Nephron progenitor cell (in vitro differentiated cells): ENCODE measurements around the gene ATF6B.

ENCODE experiments used
- DNase-seq: peaks from one replicate; pipeline ENCODE4 v3.0.0; 2021
- H3K27ac Mint-ChIP-seq: 2 replicates; pipeline ENCODE4 v1.8.0; 2021; ENCODE audit warnings: mild to moderate bottlenecking, moderate library complexity, mixed read lengths
- H3K27me3 Mint-ChIP-seq: 2 replicates; pipeline ENCODE4 v1.8.0; 2021; ENCODE audit warnings: mild to moderate bottlenecking, low read depth, mixed read lengths; ENCODE audit not compliant: poor library complexity
- H3K36me3 Mint-ChIP-seq: 2 replicates; pipeline ENCODE4 v1.8.0; 2021; ENCODE audit warnings: low read depth, mixed read lengths
- H3K4me1 Mint-ChIP-seq: 2 replicates; pipeline ENCODE4 v1.8.0; 2021; ENCODE audit warnings: mixed read lengths
- H3K4me3 Mint-ChIP-seq: 2 replicates; pipeline ENCODE4 v1.8.0; 2021; ENCODE audit warnings: mild to moderate bottlenecking, moderate library complexity, mixed read lengths
- H3K9me3 Mint-ChIP-seq: 2 replicates; pipeline ENCODE4 v1.8.0; 2021; ENCODE audit warnings: mild to moderate bottlenecking, moderate library complexity, mixed read lengths
- CTCF ChIP-seq: fragments of 200-600 bp; sonication (generic); IDR thresholded peaks from 2 replicates; pipeline ENCODE4 v1.5.0; 2021; ENCODE audit warnings: antibody characterized with exemption

ATF6B gene

GRCh38 chr6:32082478-32082877, 45.6 kb downstream of the ATF6B start:
- Mint-ChIP-seq H3K36me3 (no peaks in the 10 kb centered on the region), H3K4me3 (no peak overlapping the region), H3K9me3 (no peaks in the 10 kb centered on the region), H3K27me3 (peaks cover 22% of the 10 kb centered on the region), H3K27ac (no peak overlapping the region), H3K4me1 (peaks cover 65% of the 10 kb centered on the region)
- TF ChIP-seq CTCF: no peak
- DNase-seq: no peak

DNA sequence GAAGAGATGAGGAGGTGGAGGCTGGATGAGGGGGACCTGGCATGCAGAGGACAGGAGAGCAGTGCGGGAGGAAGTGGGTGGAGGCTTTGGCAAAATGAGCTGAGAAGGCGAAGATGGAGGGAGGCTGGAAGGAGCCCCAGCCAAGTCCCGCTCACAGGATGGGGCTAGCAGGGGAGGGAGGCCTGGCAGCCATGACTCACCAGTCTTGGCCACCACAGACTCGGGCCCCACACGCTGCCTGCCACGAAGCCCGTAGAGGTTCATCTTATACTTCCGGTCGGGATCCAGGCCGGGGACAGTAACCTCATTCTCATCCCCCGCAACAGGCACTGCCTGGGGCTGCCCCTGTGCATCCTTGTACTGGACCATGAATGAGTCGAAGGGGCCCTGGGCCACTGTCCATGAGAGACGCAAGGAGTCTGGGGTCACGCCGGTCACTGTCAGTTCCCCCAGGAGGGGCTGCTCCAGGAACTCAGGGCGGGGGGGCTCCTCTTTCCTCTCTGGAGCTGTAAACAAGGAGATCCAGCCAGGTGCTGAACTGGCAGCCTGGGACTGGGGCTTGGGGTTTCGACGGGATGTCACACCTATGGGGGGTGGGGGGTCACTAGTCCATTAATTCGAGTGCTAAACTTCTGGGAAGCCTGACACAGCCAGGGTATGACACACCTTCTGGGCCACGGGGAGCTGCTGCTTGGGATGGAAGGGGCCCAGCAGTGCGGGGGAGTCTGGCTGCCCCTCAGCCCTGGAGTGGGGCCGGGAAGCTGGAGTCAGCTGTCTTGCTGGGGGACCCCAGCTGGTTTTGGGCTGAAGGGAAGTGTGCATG, 46.7 kb downstream of the ATF6B start:
- Mint-ChIP-seq H3K9me3 (no peaks in the 10 kb centered on the region), H3K4me1 (peaks cover 67% of the 10 kb centered on the region), H3K27me3 (peaks cover 15% of the 10 kb centered on the region), H3K36me3 (no peaks in the 10 kb centered on the region), H3K4me3 (no peak overlapping the region), H3K27ac (no peak overlapping the region)
- no peak for TF ChIP-seq CTCF
- no peak for DNase-seq

DNA sequence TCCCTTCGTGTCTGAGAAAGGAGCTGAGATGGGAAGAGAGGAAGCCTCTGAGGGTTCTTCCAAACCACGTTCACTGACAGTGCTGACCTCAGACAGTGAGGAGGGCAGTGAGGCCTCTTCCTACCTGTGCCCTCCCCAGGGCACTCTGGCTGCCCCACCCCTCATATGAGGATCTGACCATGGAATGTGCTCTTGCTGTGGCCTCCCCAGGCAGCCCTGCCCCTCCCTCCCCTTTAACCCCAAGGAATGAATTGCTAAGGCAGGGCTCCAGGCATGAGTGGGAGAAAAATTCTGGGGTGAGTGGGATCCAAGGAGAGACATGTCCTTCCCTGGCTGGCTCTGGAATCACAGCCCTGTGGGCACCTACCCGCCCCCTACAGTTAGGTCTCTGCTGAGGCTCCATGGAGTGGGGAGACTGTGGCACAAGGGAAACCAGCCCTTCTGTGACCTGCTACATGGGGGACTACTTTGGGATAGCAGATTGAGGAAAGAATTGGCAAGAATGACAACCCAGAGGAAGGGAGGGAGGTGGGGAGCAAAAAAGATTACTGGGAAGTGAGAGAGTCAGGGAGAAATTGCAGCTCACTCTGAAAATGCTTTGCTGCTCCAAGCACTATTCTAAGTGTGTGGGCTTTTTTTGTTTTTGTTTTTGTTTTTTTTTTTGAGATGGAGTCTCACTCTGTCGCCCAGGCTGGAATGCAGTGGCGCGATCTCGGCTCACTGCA, 48.3 kb downstream of the ATF6B start:
- TF ChIP-seq CTCF: no peak

DNA sequence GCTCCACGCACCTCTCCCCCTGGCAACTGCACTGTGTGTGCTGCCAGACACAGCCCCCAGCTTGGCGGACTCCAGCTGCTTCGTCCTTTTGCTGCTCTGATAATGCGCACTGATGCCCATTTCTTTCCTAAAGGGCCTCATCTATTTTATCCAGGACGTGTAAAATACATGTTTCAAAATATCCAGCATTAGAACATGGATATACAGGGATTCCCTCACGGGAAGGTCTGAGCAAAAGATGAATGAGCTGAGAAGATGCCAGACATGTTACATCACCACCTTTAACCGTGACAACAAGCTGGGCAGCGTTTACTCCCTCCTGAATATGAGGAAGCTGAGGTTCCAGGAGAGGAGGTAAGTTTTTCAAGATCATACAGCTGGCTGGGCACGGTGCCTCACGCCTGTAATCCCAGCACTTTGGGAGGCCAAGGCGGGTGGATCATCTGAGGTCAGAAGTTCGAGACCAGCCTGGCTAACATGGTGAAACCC, 51.7 kb downstream of the ATF6B start:
- Mint-ChIP-seq H3K36me3 (no peaks in the 10 kb centered on the region), H3K9me3 (no peaks in the 10 kb centered on the region), H3K27ac (peak overlapping the region; percentile 66), H3K4me1 (peaks cover 76% of the 10 kb centered on the region), H3K4me3 (no peak overlapping the region), H3K27me3 (peaks cover 5% of the 10 kb centered on the region)
- TF ChIP-seq CTCF: no peak
- no peak for DNase-seq

More for the DNA sequence above, 48.3 kb downstream of the ATF6B start:
- peaks cover 6% of the 10 kb centered on the region for H3K27me3 Mint-ChIP-seq
- peaks cover 68% of the 10 kb centered on the region for H3K4me1 Mint-ChIP-seq
- no peak for DNase-seq
- no peak overlapping the region for H3K4me3 Mint-ChIP-seq
- H3K27ac Mint-ChIP-seq: no peak overlapping the region
- no peaks in the 10 kb centered on the region for H3K36me3 Mint-ChIP-seq
- no peaks in the 10 kb centered on the region for H3K9me3 Mint-ChIP-seq

GRCh38 chr6:32075781-32076180, 52.3 kb downstream of the ATF6B start:
- H3K9me3 Mint-ChIP-seq: no peaks in the 10 kb centered on the region
- DNase-seq: no peak
- H3K27ac Mint-ChIP-seq: peak overlapping the region; percentile 95
- H3K36me3 Mint-ChIP-seq: no peaks in the 10 kb centered on the region
- TF ChIP-seq CTCF: no peak
- peaks cover 76% of the 10 kb centered on the region for H3K4me1 Mint-ChIP-seq
- peaks cover 5% of the 10 kb centered on the region for H3K27me3 Mint-ChIP-seq
- no peak overlapping the region for H3K4me3 Mint-ChIP-seq
